Measurements from ENCODE around the gene SCN1A. TPM values are rescaled to one million over a fixed set of nuclear protein-coding genes. Genes with fewer than 3 reads are reported as not detected.

The SCN1A gene
- total RNA-seq, 1 experiment from 2014 or later: not detected

DNA sequence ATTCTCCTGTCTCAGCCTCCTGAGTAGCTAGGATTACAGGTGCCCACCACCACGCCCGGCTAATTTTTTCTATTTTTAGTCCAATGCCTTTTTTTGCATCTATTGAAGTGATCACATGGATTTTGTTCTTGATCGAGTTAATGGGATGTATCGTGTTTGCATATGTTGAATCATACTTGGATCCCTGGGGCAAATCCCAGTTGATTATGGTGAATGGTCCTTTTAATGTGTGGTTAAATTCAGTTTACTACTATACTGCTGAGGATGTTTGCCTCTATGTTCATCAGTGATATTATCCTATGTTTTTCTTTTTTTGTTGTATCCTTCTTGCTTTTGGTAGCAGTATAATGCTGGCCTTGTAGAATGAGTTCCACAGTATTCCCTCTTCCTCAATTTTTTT is 166.0 kb downstream of the SCN1A start:
- no peak for TF ChIP-seq REST (IDR thresholded peaks at IDR 0.05; ENCODE audit: insufficient read depth in 1 of 2, low read depth in 2 of 2, low read length in 1 of 2)
- no peak for TF ChIP-seq TCF7L2 (IDR thresholded peaks at IDR 0.05; ENCODE audit: low read depth, low read length)
- TF ChIP-seq CTCF (IDR thresholded peaks at IDR 0.05): no peak
- no peak for TF ChIP-seq POLR2AphosphoS5 (IDR thresholded peaks at IDR 0.05; ENCODE audit: low read depth, low read length)
- no peak for TF ChIP-seq SIN3A (IDR thresholded peaks at IDR 0.05; ENCODE audit: borderline replicate concordance, insufficient read depth, low read depth, low read length)
- Histone ChIP-seq H3K27ac (ENCODE audit: low read length) (no peak overlapping the region), H3K4me1 (ENCODE audit: control insufficient read depth, insufficient read depth, low read length) (no peaks in the 10 kb centered on the region), H3K9me3 (ENCODE audit: control insufficient read depth, insufficient read depth, low read depth, low read length) (no peaks in the 10 kb centered on the region), H3K27me3 (ENCODE audit: control insufficient read depth, insufficient read depth, low read length) (no peaks in the 10 kb centered on the region), H3K4me3 (ENCODE audit: low read depth in 2 of 2, low read length in 2 of 2) (no peak overlapping the region), H3K36me3 (ENCODE audit: control insufficient read depth, insufficient read depth, low read length) (no peaks in the 10 kb centered on the region)
- ChIA-PET CTCF (no interaction called here), POLR2A (no interaction called here)
- no peak for ATAC-seq
- intact Hi-C loops (cut with micrococcal nuclease; ENCODE audit: unreplicated experiment): no loop called here
- no peak for DNase-seq (ENCODE audit: low read depth, low spot score)
- in situ Hi-C loops (cut with HindIII; ENCODE audit: low pct_unique_long_range_greater_than_20kb, low sequenced_read_pairs): no loop called here
- BruUV-seq (replicated peaks): no TSS peak

GRCh38 chr2:165959371-165959770 is 168.4 kb downstream of the SCN1A start:
- CTCF ChIA-PET: no interaction called here
- Histone ChIP-seq H3K27ac (ENCODE audit: low read length) (no peak overlapping the region), H3K36me3 (ENCODE audit: control insufficient read depth, insufficient read depth, low read length) (no peaks in the 10 kb centered on the region), H3K27me3 (ENCODE audit: control insufficient read depth, insufficient read depth, low read length) (no peaks in the 10 kb centered on the region), H3K4me1 (ENCODE audit: control insufficient read depth, insufficient read depth, low read length) (peaks cover 6% of the 10 kb centered on the region), H3K4me3 (ENCODE audit: low read depth in 2 of 2, low read length in 2 of 2) (no peak overlapping the region), H3K9me3 (ENCODE audit: control insufficient read depth, insufficient read depth, low read depth, low read length) (no peaks in the 10 kb centered on the region)
- in situ Hi-C loops (cut with HindIII; ENCODE audit: low pct_unique_long_range_greater_than_20kb, low sequenced_read_pairs): no loop called here
- TF ChIP-seq SIN3A (IDR thresholded peaks at IDR 0.05; ENCODE audit: borderline replicate concordance, insufficient read depth, low read depth, low read length) (no peak), TCF7L2 (IDR thresholded peaks at IDR 0.05; ENCODE audit: low read depth, low read length) (no peak)
- DNase-seq (ENCODE audit: low read depth, low spot score): no peak
- POLR2A ChIA-PET: no interaction called here
- BruUV-seq (replicated peaks): no TSS peak
- intact Hi-C loops (cut with micrococcal nuclease; ENCODE audit: unreplicated experiment): no loop called here
- ATAC-seq: no peak

DNA sequence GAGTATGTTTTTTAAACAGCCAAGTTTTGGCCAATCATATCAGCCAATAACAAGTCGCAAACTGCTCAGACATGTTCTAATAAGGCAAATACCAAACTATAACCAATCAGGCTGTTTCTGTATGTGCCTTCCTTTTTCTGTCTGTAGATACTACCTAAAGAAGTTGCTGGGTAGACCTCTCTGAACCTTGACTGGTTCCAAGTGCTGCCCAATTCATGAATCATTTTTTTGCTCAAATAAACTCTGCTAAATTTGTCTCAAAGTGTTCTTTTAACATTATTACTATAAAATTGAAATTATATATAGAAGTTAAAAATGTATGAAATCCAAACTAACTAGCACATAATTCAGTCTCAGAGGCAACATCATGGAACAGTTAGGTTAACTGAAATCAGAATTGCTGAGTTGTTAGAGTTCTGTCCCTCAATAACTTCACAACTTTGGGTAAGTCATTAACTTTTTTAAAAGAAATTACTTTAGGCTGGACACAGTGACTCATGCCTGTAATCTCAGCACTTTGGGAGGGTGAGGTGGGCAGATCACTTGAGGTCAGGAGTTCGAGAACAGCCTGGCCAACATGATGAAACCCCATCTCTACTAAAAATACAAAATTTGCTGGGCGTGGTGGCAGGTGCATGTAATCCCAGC is 169.4 kb downstream of the SCN1A start:
- intact Hi-C loops (cut with micrococcal nuclease; ENCODE audit: unreplicated experiment): no loop called here

More for the DNA sequence above, 169.4 kb downstream of the SCN1A start:
- no peaks in the 10 kb centered on the region for H3K9me3 ChIP-seq (ENCODE audit: control insufficient read depth, insufficient read depth, low read depth, low read length)
- ChIA-PET CTCF (no interaction called here), POLR2A (no interaction called here)
- no peak for TF ChIP-seq REST (IDR thresholded peaks at IDR 0.05; ENCODE audit: insufficient read depth in 1 of 2, low read depth in 2 of 2, low read length in 1 of 2)
- TF ChIP-seq TCF7L2 (IDR thresholded peaks at IDR 0.05; ENCODE audit: low read depth, low read length): no peak
- no peak for TF ChIP-seq CTCF (IDR thresholded peaks at IDR 0.05)
- no peak for TF ChIP-seq POLR2AphosphoS5 (IDR thresholded peaks at IDR 0.05; ENCODE audit: low read depth, low read length)
- TF ChIP-seq SIN3A (IDR thresholded peaks at IDR 0.05; ENCODE audit: borderline replicate concordance, insufficient read depth, low read depth, low read length): no peak
- no peak overlapping the region for H3K27ac ChIP-seq (ENCODE audit: low read length)
- DNase-seq (ENCODE audit: low read depth, low spot score) (no peak), ATAC-seq (no peak)
- no peaks in the 10 kb centered on the region for H3K36me3 ChIP-seq (ENCODE audit: control insufficient read depth, insufficient read depth, low read length)
- BruUV-seq (replicated peaks): no TSS peak
- H3K27me3 ChIP-seq (ENCODE audit: control insufficient read depth, insufficient read depth, low read length): no peaks in the 10 kb centered on the region
- peaks cover 8% of the 10 kb centered on the region for H3K4me1 ChIP-seq (ENCODE audit: control insufficient read depth, insufficient read depth, low read length)
- H3K4me3 ChIP-seq (ENCODE audit: low read depth in 2 of 2, low read length in 2 of 2): no peak overlapping the region
- in situ Hi-C loops (cut with HindIII; ENCODE audit: low pct_unique_long_range_greater_than_20kb, low sequenced_read_pairs): no loop called here
